ENCODE results near the gene ANKRD10. TPM values are rescaled to one million over a fixed set of nuclear protein-coding genes. Genes with fewer than 3 reads are reported as not detected.

ANKRD10 gene
- total RNA-seq, 1 experiment from 2014 or later, result 120 TPM

DNA sequence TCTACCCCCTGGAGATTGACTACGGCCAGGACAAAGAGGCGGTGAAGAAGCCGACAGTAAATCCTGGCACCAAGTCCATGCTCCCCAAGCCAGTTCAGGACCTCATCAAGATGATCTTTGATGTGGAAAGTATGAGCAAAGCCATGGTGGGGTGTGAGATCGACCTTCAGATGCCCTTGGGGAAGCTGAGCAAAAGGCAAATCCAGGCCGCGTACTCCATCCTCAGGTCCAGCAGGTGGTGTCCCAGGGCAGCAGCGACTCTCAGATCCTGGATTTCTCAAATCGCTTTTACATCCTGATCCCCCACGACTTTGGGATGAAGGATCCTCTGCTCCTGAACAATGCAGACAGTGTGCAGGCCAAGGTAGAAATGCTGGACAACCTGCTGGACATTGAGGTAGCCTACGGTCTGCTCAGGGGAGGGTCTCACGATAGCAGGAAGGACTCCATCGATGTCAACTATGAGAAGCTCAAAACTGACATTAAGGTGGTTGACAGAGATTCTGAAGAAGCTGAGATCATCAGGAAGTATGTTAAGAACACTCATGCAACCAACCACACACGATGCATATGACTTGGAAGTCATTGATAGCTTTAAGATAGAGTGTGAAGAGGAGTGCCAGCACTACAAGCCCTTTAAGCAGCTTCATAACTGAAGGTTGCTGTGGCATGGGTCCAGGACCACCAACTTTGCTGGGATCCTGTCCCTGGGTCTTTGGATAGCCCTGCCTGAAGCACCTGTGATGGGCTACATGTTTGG is 24.0 kb upstream of the ANKRD10 start:
- intact Hi-C loops (cut with micrococcal nuclease; ENCODE audit: unreplicated experiment), result no loop called here
- H3K27ac Mint-ChIP-seq (ENCODE audit: unreplicated experiment), result no peak overlapping the region
- H3K4me1 Mint-ChIP-seq (ENCODE audit: low read depth, unreplicated experiment), result no peaks in the 10 kb centered on the region
- no peak overlapping the region for H3K4me3 Mint-ChIP-seq (ENCODE audit: low read depth, unreplicated experiment)
- no peaks in the 10 kb centered on the region for H3K27me3 Mint-ChIP-seq (ENCODE audit: unreplicated experiment)
- TF ChIP-seq, protein P1, sequence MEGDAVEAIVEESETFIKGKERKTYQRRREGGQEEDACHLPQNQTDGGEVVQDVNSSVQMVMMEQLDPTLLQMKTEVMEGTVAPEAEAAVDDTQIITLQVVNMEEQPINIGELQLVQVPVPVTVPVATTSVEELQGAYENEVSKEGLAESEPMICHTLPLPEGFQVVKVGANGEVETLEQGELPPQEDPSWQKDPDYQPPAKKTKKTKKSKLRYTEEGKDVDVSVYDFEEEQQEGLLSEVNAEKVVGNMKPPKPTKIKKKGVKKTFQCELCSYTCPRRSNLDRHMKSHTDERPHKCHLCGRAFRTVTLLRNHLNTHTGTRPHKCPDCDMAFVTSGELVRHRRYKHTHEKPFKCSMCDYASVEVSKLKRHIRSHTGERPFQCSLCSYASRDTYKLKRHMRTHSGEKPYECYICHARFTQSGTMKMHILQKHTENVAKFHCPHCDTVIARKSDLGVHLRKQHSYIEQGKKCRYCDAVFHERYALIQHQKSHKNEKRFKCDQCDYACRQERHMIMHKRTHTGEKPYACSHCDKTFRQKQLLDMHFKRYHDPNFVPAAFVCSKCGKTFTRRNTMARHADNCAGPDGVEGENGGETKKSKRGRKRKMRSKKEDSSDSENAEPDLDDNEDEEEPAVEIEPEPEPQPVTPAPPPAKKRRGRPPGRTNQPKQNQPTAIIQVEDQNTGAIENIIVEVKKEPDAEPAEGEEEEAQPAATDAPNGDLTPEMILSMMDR (IDR thresholded peaks at IDR 0.05; ENCODE audit: unreplicated experiment), result no peak
- no TSS peak for BruUV-seq (replicated peaks)
- CTCF ChIA-PET, result no interaction called here
- H3K36me3 Mint-ChIP-seq (ENCODE audit: insufficient read depth, unreplicated experiment), result peaks cover 10% of the 10 kb centered on the region
- H3K9me3 Mint-ChIP-seq (ENCODE audit: low read depth, unreplicated experiment), result peaks cover 15% of the 10 kb centered on the region
- DNase-seq, result no peak

DNA sequence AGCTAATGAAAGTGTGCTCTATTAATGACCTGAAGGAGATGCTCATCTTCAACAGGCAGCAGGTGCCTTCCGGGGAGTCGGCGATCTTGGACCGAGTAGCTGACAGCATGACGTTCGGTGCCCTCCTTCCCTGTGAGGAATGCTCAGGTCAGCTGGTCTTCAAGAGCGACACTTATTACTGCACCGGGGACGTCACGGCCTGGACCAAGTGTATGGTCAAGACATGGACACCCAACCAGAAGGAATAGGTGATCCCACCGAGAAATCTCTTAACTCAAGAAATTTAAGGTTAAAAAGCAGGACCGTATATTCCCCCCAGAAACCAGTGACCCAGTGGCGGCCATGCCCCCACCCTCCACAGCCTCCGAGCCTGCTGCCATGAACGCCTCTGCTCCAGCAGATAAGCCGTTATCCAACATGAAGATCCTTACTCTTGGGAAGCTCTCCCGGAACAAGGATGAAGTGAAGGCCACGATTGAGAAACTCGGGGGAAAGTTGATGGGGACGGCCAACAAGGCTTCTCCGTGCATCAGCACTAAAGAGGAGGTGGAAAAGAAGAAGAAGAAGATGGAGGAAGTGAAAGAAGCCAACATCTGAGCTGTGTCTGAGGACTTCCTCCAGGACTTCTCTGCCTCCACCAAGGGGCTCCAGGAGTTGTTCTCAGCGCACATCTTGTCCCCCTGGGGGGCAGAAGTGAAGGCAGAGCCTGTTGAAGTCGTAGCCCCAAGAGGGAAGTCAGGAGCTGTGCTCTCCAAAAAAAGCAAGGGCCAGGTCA is 22.8 kb upstream of the ANKRD10 start:
- CTCF ChIA-PET, result no interaction called here
- H3K9me3 Mint-ChIP-seq (ENCODE audit: low read depth, unreplicated experiment), result peaks cover 15% of the 10 kb centered on the region
- no TSS peak for BruUV-seq (replicated peaks)
- no peaks in the 10 kb centered on the region for H3K4me1 Mint-ChIP-seq (ENCODE audit: low read depth, unreplicated experiment)
- intact Hi-C loops (cut with micrococcal nuclease; ENCODE audit: unreplicated experiment), result no loop called here
- DNase-seq, result no peak
- no peak overlapping the region for H3K27ac Mint-ChIP-seq (ENCODE audit: unreplicated experiment)
- H3K36me3 Mint-ChIP-seq (ENCODE audit: insufficient read depth, unreplicated experiment), result peaks cover 10% of the 10 kb centered on the region
- H3K27me3 Mint-ChIP-seq (ENCODE audit: unreplicated experiment), result no peaks in the 10 kb centered on the region
- H3K4me3 Mint-ChIP-seq (ENCODE audit: low read depth, unreplicated experiment), result no peak overlapping the region
- TF ChIP-seq, protein P1 (IDR thresholded peaks at IDR 0.05; ENCODE audit: unreplicated experiment), result no peak

DNA sequence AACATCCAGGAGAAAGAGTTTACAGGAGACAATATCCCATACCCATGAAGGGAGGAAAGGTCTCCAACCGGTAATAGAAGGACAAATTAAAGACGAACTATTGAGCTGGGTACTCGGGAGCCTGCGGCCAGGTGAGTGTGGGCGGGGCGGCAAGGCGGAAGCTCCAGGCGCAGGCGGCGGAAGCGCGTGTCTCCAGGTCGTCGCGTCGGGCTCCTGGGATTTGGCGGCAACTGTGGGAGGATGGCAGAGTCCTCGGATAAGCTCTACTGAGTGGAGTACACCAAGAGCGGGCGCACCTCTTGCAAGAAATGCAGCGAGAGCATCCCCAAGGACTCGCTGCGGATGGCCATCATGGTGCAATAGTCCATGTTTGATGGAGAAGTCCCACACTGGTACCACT is 21.6 kb upstream of the ANKRD10 start:
- no peak for DNase-seq
- Mint-ChIP-seq H3K4me3 (ENCODE audit: low read depth, unreplicated experiment) (no peak overlapping the region), H3K4me1 (ENCODE audit: low read depth, unreplicated experiment) (no peaks in the 10 kb centered on the region), H3K9me3 (ENCODE audit: low read depth, unreplicated experiment) (peaks cover 15% of the 10 kb centered on the region), H3K27me3 (ENCODE audit: unreplicated experiment) (no peaks in the 10 kb centered on the region), H3K27ac (ENCODE audit: unreplicated experiment) (no peak overlapping the region), H3K36me3 (ENCODE audit: insufficient read depth, unreplicated experiment) (peaks cover 10% of the 10 kb centered on the region)
- TF ChIP-seq, protein P1 (IDR thresholded peaks at IDR 0.05; ENCODE audit: unreplicated experiment), result no peak
- CTCF ChIA-PET, result no interaction called here
- intact Hi-C loops (cut with micrococcal nuclease; ENCODE audit: unreplicated experiment), result no loop called here
- BruUV-seq (replicated peaks), result no TSS peak

DNA sequence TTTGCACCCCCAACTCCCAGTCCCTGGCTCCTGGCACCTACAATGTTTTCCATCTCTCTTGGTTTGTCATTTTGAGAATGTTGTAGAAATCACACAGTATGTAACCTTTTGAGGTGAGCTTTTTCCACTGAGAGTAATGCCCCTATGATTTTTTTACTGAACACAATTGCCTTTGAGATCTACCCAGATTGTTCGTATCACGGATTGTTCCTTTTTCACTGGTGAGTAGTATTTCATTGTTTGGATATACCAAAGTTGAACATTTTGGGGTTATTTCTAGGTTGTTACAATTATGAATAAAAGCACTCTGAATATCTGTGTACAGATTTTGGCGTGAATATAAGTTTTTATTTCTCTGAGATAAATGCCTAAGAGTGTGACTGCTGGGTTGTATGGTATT is 17.7 kb upstream of the ANKRD10 start:
- TF ChIP-seq, protein P1 (IDR thresholded peaks at IDR 0.05; ENCODE audit: unreplicated experiment), result no peak
- H3K4me1 Mint-ChIP-seq (ENCODE audit: low read depth, unreplicated experiment), result no peaks in the 10 kb centered on the region

More for the DNA sequence above, 17.7 kb upstream of the ANKRD10 start:
- Mint-ChIP-seq H3K4me3 (ENCODE audit: low read depth, unreplicated experiment) (no peak overlapping the region), H3K36me3 (ENCODE audit: insufficient read depth, unreplicated experiment) (peaks cover 10% of the 10 kb centered on the region), H3K27ac (ENCODE audit: unreplicated experiment) (no peak overlapping the region), H3K27me3 (ENCODE audit: unreplicated experiment) (no peaks in the 10 kb centered on the region), H3K9me3 (ENCODE audit: low read depth, unreplicated experiment) (peaks cover 10% of the 10 kb centered on the region)
- CTCF ChIA-PET, result no interaction called here
- BruUV-seq (replicated peaks), result no TSS peak
- DNase-seq, result no peak
- intact Hi-C loops (cut with micrococcal nuclease; ENCODE audit: unreplicated experiment), result no loop called here

Data from Calu3 (cell line).